HL-60 (cell line): ENCODE results near the gene ZMIZ2.
"Not testable (repeated sequence)": the region's sequence is repeated elsewhere in the genome, so short reads cannot be mapped to it uniquely, and the experiment has no call there.

Experiments used
- DNase-seq, 2 experiments: peaks; one replicate each; pipeline ENCODE4 v3.0.0-alpha.2; 2010 to 2020; ENCODE audit warnings: low read depth in 1 of 2, low spot score in 1 of 2
- H3K27ac ChIP-seq: fragments of 250-450 bp; sonication (Bioruptor Pico); replicated peaks from 2 replicates; pipeline ENCODE4 v1.5.1; 2020; ENCODE audit warnings: mild to moderate bottlenecking, moderate library complexity
- H3K27me3 ChIP-seq: fragments of 250-450 bp; sonication (Bioruptor Pico); 2 replicates; pipeline ENCODE4 v1.5.1; 2021; ENCODE audit warnings: mild to moderate bottlenecking, moderate library complexity; ENCODE audit not compliant: insufficient read depth, poor library complexity, severe bottlenecking
- H3K4me3 ChIP-seq: replicated peaks from 2 replicates; pipeline ENCODE4 v1.5.1; 2011; ENCODE audit warnings: mild to moderate bottlenecking, control low read depth, low read length; ENCODE audit not compliant: insufficient read depth
- GABPA ChIP-seq: IDR thresholded peaks from 2 replicates; pipeline ENCODE4 v1.6.1; 2012; ENCODE audit warnings: low read depth
- POLR2AphosphoS5 ChIP-seq: IDR thresholded peaks from 2 replicates; pipeline ENCODE4 v1.6.1; 2012; ENCODE audit warnings: low read depth
- SPI1 ChIP-seq: IDR thresholded peaks from 2 replicates; pipeline ENCODE4 v1.6.1; 2012; ENCODE audit warnings: low read depth, mild to moderate bottlenecking, borderline replicate concordance
- TF ChIP-seq, protein P1 (sequence below): IDR thresholded peaks from one replicate; pipeline ENCODE4 v1.5.1; 2011; ENCODE audit warnings: low read length, control low read depth, inconsistent platforms; ENCODE audit not compliant: insufficient read depth
- TF ChIP-seq, protein P2 (sequence below): IDR thresholded peaks from 2 replicates; pipeline ENCODE4 v1.6.1; 2012; ENCODE audit warnings: low read depth; ENCODE audit not compliant: insufficient replicate concordance

The ZMIZ2 gene

DNA sequence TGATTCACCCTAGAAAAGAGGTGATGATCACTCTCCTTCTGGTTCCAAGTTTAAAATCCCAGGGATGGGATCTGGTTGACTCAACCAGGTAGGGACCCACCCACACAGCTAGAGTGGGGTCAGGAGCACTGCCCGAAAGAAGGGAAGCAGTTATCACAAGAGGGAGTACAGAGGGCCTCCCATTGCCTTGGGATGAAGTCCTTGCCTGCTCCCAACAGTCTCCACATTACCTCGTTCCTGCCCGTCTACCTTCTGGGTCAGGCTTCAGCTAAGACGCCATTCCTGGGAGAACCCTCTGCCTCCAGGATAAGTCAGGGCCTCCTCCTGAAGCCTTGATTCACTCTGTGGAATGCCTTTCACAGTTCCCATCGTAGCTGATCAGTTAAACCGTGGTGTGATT, 23.8 kb downstream of the ZMIZ2 start:
- Histone ChIP-seq H3K27me3 (no peaks in the 10 kb centered on the region), H3K4me3 (no peak overlapping the region), H3K27ac (no peak overlapping the region)
- TF ChIP-seq GABPA: no peak
- TF ChIP-seq, protein P1, sequence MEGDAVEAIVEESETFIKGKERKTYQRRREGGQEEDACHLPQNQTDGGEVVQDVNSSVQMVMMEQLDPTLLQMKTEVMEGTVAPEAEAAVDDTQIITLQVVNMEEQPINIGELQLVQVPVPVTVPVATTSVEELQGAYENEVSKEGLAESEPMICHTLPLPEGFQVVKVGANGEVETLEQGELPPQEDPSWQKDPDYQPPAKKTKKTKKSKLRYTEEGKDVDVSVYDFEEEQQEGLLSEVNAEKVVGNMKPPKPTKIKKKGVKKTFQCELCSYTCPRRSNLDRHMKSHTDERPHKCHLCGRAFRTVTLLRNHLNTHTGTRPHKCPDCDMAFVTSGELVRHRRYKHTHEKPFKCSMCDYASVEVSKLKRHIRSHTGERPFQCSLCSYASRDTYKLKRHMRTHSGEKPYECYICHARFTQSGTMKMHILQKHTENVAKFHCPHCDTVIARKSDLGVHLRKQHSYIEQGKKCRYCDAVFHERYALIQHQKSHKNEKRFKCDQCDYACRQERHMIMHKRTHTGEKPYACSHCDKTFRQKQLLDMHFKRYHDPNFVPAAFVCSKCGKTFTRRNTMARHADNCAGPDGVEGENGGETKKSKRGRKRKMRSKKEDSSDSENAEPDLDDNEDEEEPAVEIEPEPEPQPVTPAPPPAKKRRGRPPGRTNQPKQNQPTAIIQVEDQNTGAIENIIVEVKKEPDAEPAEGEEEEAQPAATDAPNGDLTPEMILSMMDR: no peak
- TF ChIP-seq, protein P2, sequence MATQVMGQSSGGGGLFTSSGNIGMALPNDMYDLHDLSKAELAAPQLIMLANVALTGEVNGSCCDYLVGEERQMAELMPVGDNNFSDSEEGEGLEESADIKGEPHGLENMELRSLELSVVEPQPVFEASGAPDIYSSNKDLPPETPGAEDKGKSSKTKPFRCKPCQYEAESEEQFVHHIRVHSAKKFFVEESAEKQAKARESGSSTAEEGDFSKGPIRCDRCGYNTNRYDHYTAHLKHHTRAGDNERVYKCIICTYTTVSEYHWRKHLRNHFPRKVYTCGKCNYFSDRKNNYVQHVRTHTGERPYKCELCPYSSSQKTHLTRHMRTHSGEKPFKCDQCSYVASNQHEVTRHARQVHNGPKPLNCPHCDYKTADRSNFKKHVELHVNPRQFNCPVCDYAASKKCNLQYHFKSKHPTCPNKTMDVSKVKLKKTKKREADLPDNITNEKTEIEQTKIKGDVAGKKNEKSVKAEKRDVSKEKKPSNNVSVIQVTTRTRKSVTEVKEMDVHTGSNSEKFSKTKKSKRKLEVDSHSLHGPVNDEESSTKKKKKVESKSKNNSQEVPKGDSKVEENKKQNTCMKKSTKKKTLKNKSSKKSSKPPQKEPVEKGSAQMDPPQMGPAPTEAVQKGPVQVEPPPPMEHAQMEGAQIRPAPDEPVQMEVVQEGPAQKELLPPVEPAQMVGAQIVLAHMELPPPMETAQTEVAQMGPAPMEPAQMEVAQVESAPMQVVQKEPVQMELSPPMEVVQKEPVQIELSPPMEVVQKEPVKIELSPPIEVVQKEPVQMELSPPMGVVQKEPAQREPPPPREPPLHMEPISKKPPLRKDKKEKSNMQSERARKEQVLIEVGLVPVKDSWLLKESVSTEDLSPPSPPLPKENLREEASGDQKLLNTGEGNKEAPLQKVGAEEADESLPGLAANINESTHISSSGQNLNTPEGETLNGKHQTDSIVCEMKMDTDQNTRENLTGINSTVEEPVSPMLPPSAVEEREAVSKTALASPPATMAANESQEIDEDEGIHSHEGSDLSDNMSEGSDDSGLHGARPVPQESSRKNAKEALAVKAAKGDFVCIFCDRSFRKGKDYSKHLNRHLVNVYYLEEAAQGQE: no peak
- TF ChIP-seq SPI1: no peak
- TF ChIP-seq POLR2AphosphoS5: no peak
- DNase-seq: no peak

DNA sequence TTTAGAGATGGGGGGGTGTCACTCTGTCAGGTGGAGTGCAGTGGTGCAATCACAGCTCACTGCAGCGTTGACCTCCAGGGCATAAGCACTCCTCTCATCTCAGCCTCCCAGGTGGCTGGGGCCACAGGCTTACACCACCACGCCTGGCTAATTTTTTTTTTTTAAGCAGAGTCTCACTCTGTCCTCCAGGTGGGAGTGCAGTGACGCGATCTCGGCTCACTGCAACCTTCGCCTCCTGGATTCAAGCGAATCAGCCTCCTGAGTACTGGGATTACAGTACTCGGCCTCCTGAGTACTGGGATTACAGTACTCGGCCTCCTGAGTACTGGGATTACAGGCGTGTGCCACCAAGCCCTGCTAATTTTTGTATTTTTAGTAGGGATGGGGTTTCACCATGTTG, 24.2 kb downstream of the ZMIZ2 start:
- no peak overlapping the region for H3K4me3 ChIP-seq
- TF ChIP-seq, protein P1: no peak
- TF ChIP-seq SPI1 (no peak), GABPA (no peak)
- TF ChIP-seq, protein P2: no peak
- DNase-seq: no peak

DNA sequence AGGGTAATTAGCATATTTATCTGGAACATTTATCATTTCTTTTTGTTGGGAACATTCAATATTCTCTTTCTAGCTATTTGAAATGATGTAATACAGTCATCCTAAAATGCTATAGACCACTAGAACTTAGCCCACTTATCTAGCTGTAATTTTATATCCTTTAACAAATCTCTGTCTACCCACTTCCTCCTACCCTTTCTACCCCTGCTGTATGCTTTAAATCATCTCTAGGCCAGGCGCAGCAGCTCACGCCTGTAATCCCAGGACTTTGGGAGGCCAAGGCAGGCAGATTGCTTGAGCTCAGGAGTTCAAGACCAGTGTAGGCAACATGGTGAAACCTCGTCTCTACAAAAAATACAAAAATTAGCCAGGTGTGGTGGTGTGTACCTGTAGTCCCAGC, 25.8 kb downstream of the ZMIZ2 start:
- not testable (repeated sequence) for H3K4me3 ChIP-seq, DNase-seq, H3K27ac ChIP-seq, H3K27me3 ChIP-seq

More for the DNA sequence above, 24.2 kb downstream of the ZMIZ2 start:
- no peak overlapping the region for H3K27ac ChIP-seq
- no peaks in the 10 kb centered on the region for H3K27me3 ChIP-seq

DNA sequence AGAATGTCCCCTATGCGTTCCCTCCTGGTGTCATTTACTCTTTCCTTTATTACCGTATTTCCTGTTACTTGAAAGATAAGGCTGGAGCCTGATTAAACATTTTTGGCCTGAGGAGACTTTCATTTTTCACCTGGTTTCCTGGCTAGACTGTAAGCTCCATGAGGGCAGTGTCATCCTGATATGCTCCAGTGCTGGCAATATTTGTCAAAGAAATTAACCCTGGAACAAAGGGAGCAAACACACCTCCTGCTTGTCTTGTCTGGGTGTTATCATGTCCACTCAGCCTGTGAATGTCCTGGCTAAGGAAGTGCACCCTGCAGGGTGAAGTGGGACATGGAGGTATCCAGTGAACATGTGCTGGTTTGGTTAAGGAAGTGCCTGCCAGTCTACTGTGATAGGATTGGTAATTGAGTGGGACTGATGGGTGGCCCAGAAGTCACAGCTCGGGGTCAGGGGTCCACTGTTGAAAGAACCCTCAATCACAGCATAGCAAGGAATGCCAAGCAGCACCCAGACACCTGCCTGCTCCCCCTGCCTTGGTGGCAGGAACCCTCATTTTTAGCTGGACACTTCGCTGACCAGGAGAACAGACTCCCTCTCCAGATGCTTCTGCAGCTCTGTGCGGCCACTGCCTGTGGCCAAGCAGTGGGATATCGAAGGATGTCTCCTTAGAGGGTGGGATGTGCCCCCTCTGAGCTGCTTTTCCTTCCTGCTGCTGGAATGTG, 26.9 kb downstream of the ZMIZ2 start:
- Histone ChIP-seq H3K4me3 (no peak overlapping the region), H3K27me3 (no peaks in the 10 kb centered on the region), H3K27ac (no peak overlapping the region)
- no peak for DNase-seq
- TF ChIP-seq POLR2AphosphoS5 (no peak), SPI1 (no peak), GABPA (no peak)
- TF ChIP-seq, protein P2: no peak
- TF ChIP-seq, protein P1: no peak
